Left lung (tissue), 10 donors: Measurements from ENCODE around the gene UCKL1. TPM values are rescaled to one million over a fixed set of nuclear protein-coding genes. Genes with fewer than 3 reads are reported as not detected.
A peak's percentile ranks its signal among the peaks of the same experiment; 100 is the strongest.

Source experiments
- ATAC-seq: fragments of 200-7000 bp; cut with Tn5 transposase; one replicate; pipeline ENCODE4 v1.9.1; 2020; ENCODE audit warnings: moderate library complexity
- DNase-seq, 4 donors: peaks; one replicate each; pipeline ENCODE4 v3.0.0-alpha.2; 2013 to 2020
- H3K27ac ChIP-seq, 2 donors: fragments of 200-600 bp; sonication (generic) in 1 of 2; one replicate each; pipeline versions ENCODE4 v1.5.0 to v1.8.0; 2020 to 2021
- H3K27me3 ChIP-seq, 2 donors: fragments of 200-600 bp; sonication (generic) in 1 of 2; one replicate each; pipeline versions ENCODE4 v1.5.0 to v1.8.0; 2020 to 2021
- H3K36me3 ChIP-seq, 2 donors: fragments of 200-600 bp; sonication (generic) in 1 of 2; one replicate each; pipeline versions ENCODE4 v1.5.0 to v1.8.0; 2020 to 2021
- H3K4me1 ChIP-seq, 2 donors: fragments of 200-600 bp; one replicate each; pipeline ENCODE4 v1.8.0; 2021
- H3K4me3 ChIP-seq, 2 donors: fragments of 200-600 bp; sonication (generic) in 1 of 2; one replicate each; pipeline versions ENCODE4 v1.5.0 to v1.8.0; 2020 to 2021; ENCODE audit warnings: mild to moderate bottlenecking in 1 of 2
- H3K9me3 ChIP-seq, 2 donors: fragments of 200-600 bp; sonication (generic) in 1 of 2; one replicate each; pipeline versions ENCODE4 v1.5.0 to v1.8.0; 2020 to 2021
- CTCF ChIP-seq, 2 donors: fragments of 200-600 bp; sonication (generic) in 1 of 2; IDR thresholded peaks; one replicate each; pipeline versions ENCODE4 v1.5.0 to v1.8.0; 2021; ENCODE audit warnings: antibody characterized with exemption in 2 of 2
- intact Hi-C, 2 donors: fragments of 100-400 bp; cut with DNase I; formaldehyde crosslinking; loops; one replicate each; pipeline versions ENCODE4 v1.11.2 to v1.14.2; 2022
- polyA plus RNA-seq, 6 donors: library from polyadenylated mRNA; unstranded; fragments of 120-200 nt; gene quantifications; one replicate each; pipeline ENCODE4 v1.2.1, GENCODE V29; 2013; ENCODE audit not compliant: insufficient read length in 6 of 6
- total RNA-seq, 2 donors: library from RNA; stranded (reverse); fragmentation: NEBNext Ultra II Directional; extraction: Animal tissue kit (Norgen Biotek cat#: 25700); gene quantifications; one replicate each; pipeline ENCODE4 v1.2.1, GENCODE V29; 2021
- donor health status: DM: no; HTN: yes; CAD: no.
- donor health status: DM: no; HTN: no; CAD: no.

UCKL1 gene
- total and polyA plus RNA-seq, 8 donors, result 26.7 to 68.8 (median 53.2) TPM

- ATAC-seq, result peak; percentile 64
- Histone ChIP-seq H3K36me3 (peaks cover 0 to 35% of the 10 kb centered on the region in 2 donors), H3K9me3 (peaks cover 0 to 3% of the 10 kb centered on the region in 2 donors), H3K4me3 (no peak overlapping the region), H3K27ac (peak overlapping the region in 1 of 2 donors; percentile 50), H3K27me3 (no peaks in the 10 kb centered on the region), H3K4me1 (peaks cover 0 to 32% of the 10 kb centered on the region in 2 donors)
- intact Hi-C loops, result no loop called here
- no peak for TF ChIP-seq CTCF (IDR thresholded peaks at IDR 0.05)
- no peak for DNase-seq
Observed at GRCh38 chr20:63915471-63915870, 40.7 kb downstream of the UCKL1 start.

- H3K36me3 ChIP-seq, result peaks cover 0 to 30% of the 10 kb centered on the region in 2 donors
- no peak for TF ChIP-seq CTCF (IDR thresholded peaks at IDR 0.05)
- peak in 1 of 4 donors; percentile 40 for DNase-seq
- no peaks in the 10 kb centered on the region for H3K27me3 ChIP-seq
- no peak overlapping the region for H3K4me3 ChIP-seq
- H3K4me1 ChIP-seq, result peaks cover 0 to 49% of the 10 kb centered on the region in 2 donors
- peaks cover 0 to 3% of the 10 kb centered on the region in 2 donors for H3K9me3 ChIP-seq
- intact Hi-C loops, result no loop called here
- no peak overlapping the region for H3K27ac ChIP-seq
- no peak for ATAC-seq
Observed at GRCh38 chr20:63913768-63914167, 42.4 kb downstream of the UCKL1 start.

- no peak overlapping the region for H3K4me3 ChIP-seq
- H3K9me3 ChIP-seq, result no peaks in the 10 kb centered on the region
- peak in 1 of 4 donors; percentile 87 for DNase-seq
- H3K36me3 ChIP-seq, result peaks cover 0 to 14% of the 10 kb centered on the region in 2 donors
- no peaks in the 10 kb centered on the region for H3K27me3 ChIP-seq
- peaks cover 0 to 73% of the 10 kb centered on the region in 2 donors for H3K4me1 ChIP-seq
- no peak for TF ChIP-seq CTCF (IDR thresholded peaks at IDR 0.05)
- intact Hi-C loops, result no loop called here
- H3K27ac ChIP-seq, result peak overlapping the region in 1 of 2 donors; percentile 39
- peak; percentile 40 for ATAC-seq
Observed at GRCh38 chr20:63911176-63911575, 45.0 kb downstream of the UCKL1 start.

GRCh38 chr20:63908008-63908682 is 48.1 kb downstream of the UCKL1 start:
- no peak overlapping the region for H3K4me3 ChIP-seq
- peaks cover 0 to 8% of the 10 kb centered on the region in 2 donors for H3K36me3 ChIP-seq
- H3K4me1 ChIP-seq, result peaks cover 0 to 96% of the 10 kb centered on the region in 2 donors
- no peak for TF ChIP-seq CTCF (IDR thresholded peaks at IDR 0.05)
- no peak overlapping the region for H3K27ac ChIP-seq
- H3K27me3 ChIP-seq, result no peaks in the 10 kb centered on the region
- ATAC-seq (no peak), DNase-seq (no peak)
- intact Hi-C loops, result no loop called here
- H3K9me3 ChIP-seq, result no peaks in the 10 kb centered on the region

- Histone ChIP-seq H3K4me3 (no peak overlapping the region), H3K9me3 (no peaks in the 10 kb centered on the region), H3K27me3 (no peaks in the 10 kb centered on the region), H3K27ac (peak overlapping the region in 1 of 2 donors; percentile 59), H3K4me1 (peaks cover 2 to 97% of the 10 kb centered on the region in 2 donors), H3K36me3 (peaks cover 0 to 5% of the 10 kb centered on the region in 2 donors)
- intact Hi-C loops, result no loop called here
- DNase-seq (peak in 1 of 4 donors; percentile 21), ATAC-seq (no peak)
- TF ChIP-seq CTCF (IDR thresholded peaks at IDR 0.05), result no peak
Observed at GRCh38 chr20:63903796-63904561, 52.2 kb downstream of the UCKL1 start.
